Measurements from ENCODE around the gene ORM1. TPM values are rescaled to one million over a fixed set of nuclear protein-coding genes. Genes with fewer than 3 reads are reported as not detected.

Gene ORM1
- total RNA-seq, 2 experiments from 2014 or later = not detected

- Histone ChIP-seq H4K20me1 (ENCODE audit: insufficient read depth, low read length) (no peaks in the 10 kb centered on the region), H3K36me3 (ENCODE audit: insufficient read depth, low read length) (peaks cover 97% of the 10 kb centered on the region), H3K9me2 (ENCODE audit: insufficient read depth, low read length) (no peaks in the 10 kb centered on the region), H3K9me3 (ENCODE audit: low read length) (no peaks in the 10 kb centered on the region), H2AFZ (ENCODE audit: low read length) (no peak overlapping the region), H3K4me2 (ENCODE audit: low read length) (no peak overlapping the region), H3K4me3 (ENCODE audit: low read depth, low read length, poor library complexity, severe bottlenecking) (no peak overlapping the region), H3K4me1 (ENCODE audit: insufficient read depth, low read length, poor library complexity, severe bottlenecking) (peaks cover 4% of the 10 kb centered on the region), H3K27ac (ENCODE audit: low read depth, low read length, poor library complexity, severe bottlenecking) (no peak overlapping the region), H3K79me2 (ENCODE audit: insufficient read depth, low read depth, low read length) (no peaks in the 10 kb centered on the region)
- ChIA-PET POLR2A (interaction anchor here (1.5 kb wide), 1 partner anchor 48 kb away, joined by 3 read pairs; no protein-coding TSS in a partner anchor), CTCF (ENCODE audit: unreplicated experiment) (no interaction called here)
- BruUV-seq (replicated peaks) = no TSS peak
- TF ChIP-seq, protein P1, sequence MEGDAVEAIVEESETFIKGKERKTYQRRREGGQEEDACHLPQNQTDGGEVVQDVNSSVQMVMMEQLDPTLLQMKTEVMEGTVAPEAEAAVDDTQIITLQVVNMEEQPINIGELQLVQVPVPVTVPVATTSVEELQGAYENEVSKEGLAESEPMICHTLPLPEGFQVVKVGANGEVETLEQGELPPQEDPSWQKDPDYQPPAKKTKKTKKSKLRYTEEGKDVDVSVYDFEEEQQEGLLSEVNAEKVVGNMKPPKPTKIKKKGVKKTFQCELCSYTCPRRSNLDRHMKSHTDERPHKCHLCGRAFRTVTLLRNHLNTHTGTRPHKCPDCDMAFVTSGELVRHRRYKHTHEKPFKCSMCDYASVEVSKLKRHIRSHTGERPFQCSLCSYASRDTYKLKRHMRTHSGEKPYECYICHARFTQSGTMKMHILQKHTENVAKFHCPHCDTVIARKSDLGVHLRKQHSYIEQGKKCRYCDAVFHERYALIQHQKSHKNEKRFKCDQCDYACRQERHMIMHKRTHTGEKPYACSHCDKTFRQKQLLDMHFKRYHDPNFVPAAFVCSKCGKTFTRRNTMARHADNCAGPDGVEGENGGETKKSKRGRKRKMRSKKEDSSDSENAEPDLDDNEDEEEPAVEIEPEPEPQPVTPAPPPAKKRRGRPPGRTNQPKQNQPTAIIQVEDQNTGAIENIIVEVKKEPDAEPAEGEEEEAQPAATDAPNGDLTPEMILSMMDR (conservative IDR thresholded peaks at IDR 0.05; ENCODE audit: low read length) = no peak
- TF ChIP-seq EZH2phosphoT487 (IDR thresholded peaks at IDR 0.05; ENCODE audit: borderline replicate concordance, low read depth, low read length) = no peak
- intact Hi-C loops (cut with micrococcal nuclease; ENCODE audit: unreplicated experiment) = no loop called here
- no peak for DNase-seq (ENCODE audit: low spot score)
Observed at GRCh38 chr9:114341991-114342390, 19.1 kb downstream of the ORM1 start.

- ChIA-PET POLR2A (interaction anchor here (1.5 kb wide), 1 partner anchor 48 kb away, joined by 3 read pairs; no protein-coding TSS in a partner anchor), CTCF (ENCODE audit: unreplicated experiment) (no interaction called here)
- no peaks in the 10 kb centered on the region for H3K9me3 ChIP-seq (ENCODE audit: low read length)
- peaks cover 95% of the 10 kb centered on the region for H3K36me3 ChIP-seq (ENCODE audit: insufficient read depth, low read length)
- H3K27ac ChIP-seq (ENCODE audit: low read depth, low read length, poor library complexity, severe bottlenecking) = no peak overlapping the region
- no peak overlapping the region for H2AFZ ChIP-seq (ENCODE audit: low read length)
- no peak overlapping the region for H3K4me3 ChIP-seq (ENCODE audit: low read depth, low read length, poor library complexity, severe bottlenecking)
- H3K4me1 ChIP-seq (ENCODE audit: insufficient read depth, low read length, poor library complexity, severe bottlenecking) = peaks cover 4% of the 10 kb centered on the region
- H3K9me2 ChIP-seq (ENCODE audit: insufficient read depth, low read length) = no peaks in the 10 kb centered on the region
- intact Hi-C loops (cut with micrococcal nuclease; ENCODE audit: unreplicated experiment) = no loop called here
- TF ChIP-seq, protein P1 (conservative IDR thresholded peaks at IDR 0.05; ENCODE audit: low read length) = no peak
- DNase-seq (ENCODE audit: low spot score) = no peak
- BruUV-seq (replicated peaks) = no TSS peak
- H4K20me1 ChIP-seq (ENCODE audit: insufficient read depth, low read length) = no peaks in the 10 kb centered on the region
- H3K79me2 ChIP-seq (ENCODE audit: insufficient read depth, low read depth, low read length) = no peaks in the 10 kb centered on the region
- no peak overlapping the region for H3K4me2 ChIP-seq (ENCODE audit: low read length)
Observed at GRCh38 chr9:114342755-114343440, 20.0 kb downstream of the ORM1 start.

GRCh38 chr9:114343471-114344187 is 20.7 kb downstream of the ORM1 start:
- DNase-seq (ENCODE audit: low spot score) = no peak
- Histone ChIP-seq H3K9me2 (ENCODE audit: insufficient read depth, low read length) (no peaks in the 10 kb centered on the region), H3K36me3 (ENCODE audit: insufficient read depth, low read length) (peaks cover 95% of the 10 kb centered on the region), H3K4me3 (ENCODE audit: low read depth, low read length, poor library complexity, severe bottlenecking) (no peak overlapping the region), H2AFZ (ENCODE audit: low read length) (no peak overlapping the region), H4K20me1 (ENCODE audit: insufficient read depth, low read length) (no peaks in the 10 kb centered on the region), H3K9me3 (ENCODE audit: low read length) (no peaks in the 10 kb centered on the region), H3K79me2 (ENCODE audit: insufficient read depth, low read depth, low read length) (no peaks in the 10 kb centered on the region), H3K4me1 (ENCODE audit: insufficient read depth, low read length, poor library complexity, severe bottlenecking) (peaks cover 8% of the 10 kb centered on the region), H3K4me2 (ENCODE audit: low read length) (no peak overlapping the region), H3K27ac (ENCODE audit: low read depth, low read length, poor library complexity, severe bottlenecking) (no peak overlapping the region)
- ChIA-PET POLR2A (no interaction called here), CTCF (ENCODE audit: unreplicated experiment) (no interaction called here)
- no peak for TF ChIP-seq EZH2phosphoT487 (IDR thresholded peaks at IDR 0.05; ENCODE audit: borderline replicate concordance, low read depth, low read length)
- TF ChIP-seq, protein P1 (conservative IDR thresholded peaks at IDR 0.05; ENCODE audit: low read length) = no peak
- BruUV-seq (replicated peaks) = no TSS peak
- intact Hi-C loops (cut with micrococcal nuclease; ENCODE audit: unreplicated experiment) = no loop called here
